D721Med (cell line): Measurements from ENCODE around the gene COMMD1.
"Not testable (repeated sequence)": the region's sequence is repeated elsewhere in the genome, so short reads cannot be mapped to it uniquely, and the experiment has no call there.

Experiments used
- DNase-seq: peaks from one replicate; pipeline ENCODE4 v3.0.0; 2011; ENCODE audit warnings: low spot score; ENCODE audit not compliant: insufficient read length
- FAIRE-seq: peaks from 2 replicates; lab custom pipeline; 2011; peaks lifted over from hg19 to GRCh38; lab: Jason Lieb, UNC
- TF ChIP-seq, protein P1 (sequence below): IDR thresholded peaks from 2 replicates; pipeline ENCODE4 v1.5.1; 2012; ENCODE audit warnings: mild to moderate bottlenecking, control low read depth; ENCODE audit not compliant: insufficient read depth; ENCODE audit errors: missing control alignments

The COMMD1 gene

DNA sequence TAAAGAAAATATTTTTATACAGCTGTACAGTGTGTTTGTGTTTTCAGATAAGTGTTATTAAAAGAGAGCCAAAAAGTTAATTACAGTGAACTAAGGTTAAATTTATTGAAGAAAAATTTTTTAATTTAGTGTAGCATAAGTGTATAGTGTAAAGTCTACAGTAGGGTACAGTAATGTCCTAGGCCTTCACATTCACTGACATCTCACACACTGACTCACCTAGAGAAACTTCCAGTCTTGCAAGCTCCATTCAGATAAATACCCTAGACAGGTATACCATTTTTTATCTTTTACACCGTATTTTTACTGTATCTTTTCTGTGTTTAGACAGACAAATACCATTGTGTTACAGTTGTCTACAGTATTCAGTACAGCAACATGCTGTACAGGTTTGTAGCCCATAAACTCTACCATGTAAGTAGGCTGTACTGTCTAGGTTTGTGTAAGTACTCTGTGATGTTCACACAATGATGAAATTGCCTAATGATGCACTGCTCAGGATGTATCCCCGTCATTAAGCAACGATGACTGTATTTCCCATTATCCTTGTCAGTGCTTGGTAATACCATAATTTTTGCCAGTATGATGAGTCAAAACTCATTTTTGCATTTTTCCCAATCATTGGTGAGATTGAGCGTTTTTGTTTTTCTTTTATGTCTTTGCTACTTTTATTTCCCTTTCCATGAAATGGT, 242.3 kb downstream of the COMMD1 start:
- FAIRE-seq (no peak), DNase-seq (no peak)
- TF ChIP-seq, protein P1, sequence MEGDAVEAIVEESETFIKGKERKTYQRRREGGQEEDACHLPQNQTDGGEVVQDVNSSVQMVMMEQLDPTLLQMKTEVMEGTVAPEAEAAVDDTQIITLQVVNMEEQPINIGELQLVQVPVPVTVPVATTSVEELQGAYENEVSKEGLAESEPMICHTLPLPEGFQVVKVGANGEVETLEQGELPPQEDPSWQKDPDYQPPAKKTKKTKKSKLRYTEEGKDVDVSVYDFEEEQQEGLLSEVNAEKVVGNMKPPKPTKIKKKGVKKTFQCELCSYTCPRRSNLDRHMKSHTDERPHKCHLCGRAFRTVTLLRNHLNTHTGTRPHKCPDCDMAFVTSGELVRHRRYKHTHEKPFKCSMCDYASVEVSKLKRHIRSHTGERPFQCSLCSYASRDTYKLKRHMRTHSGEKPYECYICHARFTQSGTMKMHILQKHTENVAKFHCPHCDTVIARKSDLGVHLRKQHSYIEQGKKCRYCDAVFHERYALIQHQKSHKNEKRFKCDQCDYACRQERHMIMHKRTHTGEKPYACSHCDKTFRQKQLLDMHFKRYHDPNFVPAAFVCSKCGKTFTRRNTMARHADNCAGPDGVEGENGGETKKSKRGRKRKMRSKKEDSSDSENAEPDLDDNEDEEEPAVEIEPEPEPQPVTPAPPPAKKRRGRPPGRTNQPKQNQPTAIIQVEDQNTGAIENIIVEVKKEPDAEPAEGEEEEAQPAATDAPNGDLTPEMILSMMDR: no peak

DNA sequence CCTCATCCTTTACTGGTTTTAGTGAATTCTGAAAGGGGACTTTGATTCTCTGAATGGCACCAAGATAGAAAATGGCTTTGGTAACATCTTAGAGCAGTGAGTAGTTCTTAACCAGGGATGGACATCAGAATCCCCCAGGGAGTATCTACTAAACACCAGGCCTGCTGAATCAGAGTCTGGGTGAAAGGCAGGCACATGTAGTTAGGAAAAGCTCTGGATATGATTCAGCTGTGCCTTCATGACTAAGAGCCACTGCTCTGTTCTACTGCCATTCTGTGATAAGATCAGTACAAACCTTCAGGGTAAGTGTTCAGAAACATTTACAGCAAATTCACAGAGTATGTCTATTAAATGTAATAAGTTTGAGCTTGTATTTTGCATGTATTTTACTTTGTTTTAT, 244.2 kb downstream of the COMMD1 start:
- no peak for DNase-seq
- FAIRE-seq: no peak
- TF ChIP-seq, protein P1: no peak

DNA sequence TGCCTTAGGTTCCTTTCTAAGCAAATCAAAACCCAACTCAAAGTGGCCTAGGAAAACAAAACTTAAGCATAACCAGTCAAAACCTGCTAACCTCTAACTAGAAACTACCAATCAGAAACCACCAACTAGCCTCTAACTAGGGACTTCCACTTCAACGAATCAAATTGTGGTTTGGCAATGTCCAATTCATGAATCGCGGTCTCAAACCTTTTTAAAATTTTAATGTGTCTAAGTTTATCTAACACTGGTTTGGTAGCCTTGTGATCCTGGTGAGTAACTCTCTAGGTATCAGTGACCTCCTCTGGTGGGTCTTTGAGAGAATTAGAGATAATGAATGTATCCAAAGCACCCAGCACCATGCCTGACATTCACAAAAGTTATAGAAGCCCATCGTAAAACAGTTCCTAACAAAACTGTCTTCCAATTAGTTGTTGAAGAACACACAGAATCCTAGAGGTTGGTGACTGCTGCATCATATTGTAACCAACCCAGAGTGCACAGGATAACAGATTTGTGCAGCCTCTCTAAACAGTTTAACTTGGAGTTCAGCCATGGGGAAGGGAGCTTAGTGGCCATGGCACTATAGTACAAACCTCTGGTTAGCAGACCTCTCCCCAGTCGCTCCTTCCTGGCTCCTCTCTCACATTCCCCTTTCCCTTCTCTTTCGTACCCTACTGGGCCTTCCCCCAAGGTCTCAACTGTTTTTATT, 245.3 kb downstream of the COMMD1 start:
- TF ChIP-seq, protein P1: no peak
- FAIRE-seq: no peak
- DNase-seq: no peak

DNA sequence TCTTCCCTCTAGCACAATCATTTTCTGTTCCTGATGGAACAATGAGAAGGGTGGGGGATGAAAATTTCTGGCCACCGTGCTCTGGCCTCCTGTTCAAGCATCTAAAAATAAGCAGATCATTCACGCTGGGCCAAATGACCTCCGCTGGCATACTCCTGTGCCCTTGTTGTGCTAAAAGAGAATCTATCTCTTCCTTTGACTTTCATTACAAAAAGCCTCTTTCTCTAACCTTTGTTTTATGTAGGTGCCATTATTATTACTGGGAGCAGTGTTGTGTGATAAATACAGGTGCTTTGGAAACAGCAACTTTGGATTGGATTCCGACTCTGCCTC, 245.8 kb downstream of the COMMD1 start:
- FAIRE-seq (no peak), DNase-seq (no peak)
- TF ChIP-seq, protein P1: no peak

DNA sequence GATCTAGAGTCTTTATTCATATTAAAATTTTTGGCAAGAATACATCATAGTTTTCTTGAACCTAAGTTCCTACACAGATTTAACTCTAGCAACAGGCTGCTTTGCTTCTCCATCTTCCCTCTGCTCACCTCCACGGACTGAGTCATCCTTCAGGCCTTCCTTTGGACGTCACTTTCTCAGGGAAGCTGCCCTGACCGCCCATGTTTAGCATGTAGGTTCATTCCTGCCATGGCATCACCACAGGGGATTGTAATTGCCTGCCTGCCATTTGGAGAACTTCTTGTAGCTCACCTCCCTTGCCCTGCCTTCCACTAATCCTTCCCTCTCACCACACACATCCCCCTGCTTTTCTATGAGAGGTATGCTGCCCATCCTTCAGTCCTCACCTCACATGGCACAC, 246.5 kb downstream of the COMMD1 start:
- FAIRE-seq (no peak), DNase-seq (no peak)
- TF ChIP-seq, protein P1: no peak

DNA sequence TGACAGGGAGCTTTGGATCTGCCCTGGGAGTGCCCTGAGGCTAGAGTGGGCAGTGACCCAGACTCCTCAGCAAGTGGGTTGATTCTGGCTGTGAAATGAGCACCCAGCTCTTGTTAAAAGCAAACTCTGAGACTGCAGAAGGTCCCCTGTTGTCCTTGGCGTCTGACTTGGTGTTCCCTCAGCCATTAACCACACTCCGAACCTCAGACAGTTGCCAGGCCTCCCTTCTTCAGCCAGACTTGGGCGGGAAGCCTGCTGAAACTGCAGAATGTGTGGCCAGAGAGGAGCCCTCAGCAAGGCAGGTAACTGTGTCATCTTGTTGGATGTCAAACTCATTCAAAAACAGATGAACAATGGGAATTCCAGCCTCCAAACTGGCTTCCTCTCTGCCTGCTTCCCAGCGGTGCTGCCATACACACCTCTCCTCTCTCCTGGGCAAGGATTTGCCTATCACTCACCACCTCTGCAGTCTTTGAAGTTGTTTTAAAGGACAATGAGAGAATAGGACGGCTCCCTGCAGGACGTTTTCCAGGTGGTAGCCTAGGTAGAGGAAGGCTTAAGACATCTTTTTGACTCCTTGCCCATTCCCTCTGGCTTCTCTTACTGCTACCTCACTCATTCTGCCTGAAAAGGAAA, 251.5 kb downstream of the COMMD1 start:
- TF ChIP-seq, protein P1: no peak
- FAIRE-seq (no peak), DNase-seq (no peak)

DNA sequence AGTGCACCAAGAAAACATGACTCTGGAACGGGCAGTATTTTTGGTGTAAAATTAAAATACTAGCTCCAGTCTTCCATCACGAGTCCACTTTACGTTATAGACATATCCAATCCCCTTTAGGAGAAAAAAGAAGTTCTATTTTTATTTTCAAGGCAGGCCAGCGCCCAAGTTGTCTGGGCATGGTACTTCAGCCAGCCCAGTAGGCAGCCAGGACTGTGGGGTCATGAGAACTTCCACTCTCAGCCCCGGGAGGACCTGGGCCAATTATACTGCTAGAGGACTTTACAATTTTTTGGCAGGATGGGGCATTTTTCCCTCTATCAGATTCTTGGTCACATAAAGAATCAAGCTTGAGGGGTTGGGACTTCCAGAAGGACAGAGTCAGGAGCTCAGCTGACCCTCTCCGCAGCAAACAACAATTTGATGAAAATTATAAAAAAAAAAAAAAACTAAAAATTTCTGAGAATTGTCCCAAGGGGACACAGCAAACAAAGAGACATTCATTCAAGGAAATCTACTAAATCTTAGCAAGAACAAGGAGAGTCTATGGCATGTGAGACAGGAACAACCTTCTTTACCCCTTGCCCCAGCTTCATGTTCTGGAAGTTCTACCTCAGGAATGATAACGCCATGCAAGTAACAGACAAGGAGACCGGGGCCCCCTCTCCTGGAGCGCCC, 253.1 kb downstream of the COMMD1 start:
- FAIRE-seq (no peak), DNase-seq (no peak)
- TF ChIP-seq, protein P1: no peak

DNA sequence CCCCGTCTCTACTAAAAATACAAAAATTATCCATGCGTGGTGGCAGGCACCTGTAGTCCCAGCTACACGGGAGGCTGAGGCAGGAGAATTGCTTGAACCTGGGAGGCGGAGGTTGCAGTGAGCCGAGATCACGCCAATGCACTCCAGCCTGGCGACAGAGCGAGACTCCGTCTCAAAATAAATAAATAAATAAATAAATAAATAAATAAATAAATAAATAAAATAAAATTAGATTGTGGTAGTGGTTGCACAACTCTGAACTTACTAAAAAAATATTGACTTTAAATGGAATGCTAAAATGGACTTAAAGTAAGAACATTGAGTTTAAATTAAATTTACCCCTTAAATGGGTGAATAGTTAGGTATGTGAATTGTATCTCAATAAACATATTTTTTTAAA, 255.2 kb downstream of the COMMD1 start:
- not testable (repeated sequence) for FAIRE-seq, DNase-seq
